ENCODE data around the gene KRTAP13-4. TPM values are rescaled to one million over a fixed set of nuclear protein-coding genes. Genes with fewer than 3 reads are reported as not detected.

KRTAP13-4 gene, protein sequence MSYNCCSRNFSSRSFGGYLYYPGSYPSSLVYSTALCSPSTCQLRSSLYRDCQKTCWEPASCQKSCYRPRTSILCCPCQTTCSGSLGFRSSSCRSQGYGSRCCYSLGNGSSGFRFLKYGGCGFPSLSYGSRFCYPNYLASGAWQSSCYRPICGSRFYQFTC
- polyA plus RNA-seq (2011; rRNA removed) (not detected in 2 replicates), polyA plus RNA-seq (2017; fragmentation: RNase III; extraction: RNeasy Plus Mini Kit Qiagen cat#74134 plus additional on column Dnase treatment) (not detected in 3 replicates), polyA minus RNA-seq (2011; rRNA and poly(A)+ RNA removed) (not detected in 2 replicates)
- polyA plus RNA-seq (2012; cell fraction: cytosol; rRNA removed): not detected in 2 replicates
- not detected in 2 replicates for polyA plus RNA-seq (2012; cell fraction: nucleus; rRNA removed)

DNA sequence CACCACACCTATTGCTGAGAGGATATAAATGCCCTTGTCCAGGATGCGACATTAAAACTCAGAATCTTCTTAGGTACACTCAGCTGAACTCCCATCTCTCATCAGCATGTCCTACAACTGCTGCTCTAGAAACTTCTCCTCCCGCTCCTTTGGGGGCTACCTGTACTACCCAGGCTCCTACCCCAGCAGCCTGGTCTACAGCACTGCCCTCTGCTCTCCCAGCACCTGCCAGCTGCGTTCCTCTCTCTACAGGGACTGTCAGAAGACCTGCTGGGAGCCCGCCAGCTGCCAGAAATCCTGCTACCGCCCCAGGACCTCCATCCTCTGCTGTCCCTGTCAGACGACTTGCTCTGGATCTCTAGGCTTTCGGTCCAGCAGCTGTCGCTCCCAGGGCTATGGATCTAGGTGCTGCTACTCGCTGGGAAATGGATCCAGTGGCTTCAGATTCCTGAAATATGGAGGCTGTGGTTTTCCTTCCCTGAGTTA is at the start of gene KRTAP13-4:
TSS of gene KRTAP13-4 (plus strand) at position 51 of the 486 bp plus-strand sequence. CDS start at position 107, 56 bp downstream.
- WGBS (ENCODE audit: missing lambda C conversion rate): 0% methylated on average over 6 of the region's 9 CpGs
- FAIRE-seq (no peak), ATAC-seq (no peak), DNase-seq (ENCODE audit: low read depth in 1 of 2, low spot score in 1 of 2) (no peak)
- Histone ChIP-seq H3K4me3 (no peak within 1 kb of the TSS), H3K4me1 (no peaks in the 10 kb centered on the region), H3K27ac (no peak within 1 kb of the TSS), H3K4me2 (no peak within 1 kb of the TSS), H3K9me3 (no peaks in the 10 kb centered on the region)
- ChIA-PET CTCF (no interaction called here), POLR2A (no interaction called here)
- TF ChIP-seq, protein P1, sequence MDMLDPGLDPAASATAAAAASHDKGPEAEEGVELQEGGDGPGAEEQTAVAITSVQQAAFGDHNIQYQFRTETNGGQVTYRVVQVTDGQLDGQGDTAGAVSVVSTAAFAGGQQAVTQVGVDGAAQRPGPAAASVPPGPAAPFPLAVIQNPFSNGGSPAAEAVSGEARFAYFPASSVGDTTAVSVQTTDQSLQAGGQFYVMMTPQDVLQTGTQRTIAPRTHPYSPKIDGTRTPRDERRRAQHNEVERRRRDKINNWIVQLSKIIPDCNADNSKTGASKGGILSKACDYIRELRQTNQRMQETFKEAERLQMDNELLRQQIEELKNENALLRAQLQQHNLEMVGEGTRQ (IDR thresholded peaks at IDR 0.05): no peak
- no peak for TF ChIP-seq ZC3H11A (IDR thresholded peaks at IDR 0.05)
- no peak for TF ChIP-seq POLR2A (IDR thresholded peaks at IDR 0.05; ENCODE audit: low read length)
- TF ChIP-seq CEBPB (IDR thresholded peaks at IDR 0.05): no peak
- TF ChIP-seq, protein P2, sequence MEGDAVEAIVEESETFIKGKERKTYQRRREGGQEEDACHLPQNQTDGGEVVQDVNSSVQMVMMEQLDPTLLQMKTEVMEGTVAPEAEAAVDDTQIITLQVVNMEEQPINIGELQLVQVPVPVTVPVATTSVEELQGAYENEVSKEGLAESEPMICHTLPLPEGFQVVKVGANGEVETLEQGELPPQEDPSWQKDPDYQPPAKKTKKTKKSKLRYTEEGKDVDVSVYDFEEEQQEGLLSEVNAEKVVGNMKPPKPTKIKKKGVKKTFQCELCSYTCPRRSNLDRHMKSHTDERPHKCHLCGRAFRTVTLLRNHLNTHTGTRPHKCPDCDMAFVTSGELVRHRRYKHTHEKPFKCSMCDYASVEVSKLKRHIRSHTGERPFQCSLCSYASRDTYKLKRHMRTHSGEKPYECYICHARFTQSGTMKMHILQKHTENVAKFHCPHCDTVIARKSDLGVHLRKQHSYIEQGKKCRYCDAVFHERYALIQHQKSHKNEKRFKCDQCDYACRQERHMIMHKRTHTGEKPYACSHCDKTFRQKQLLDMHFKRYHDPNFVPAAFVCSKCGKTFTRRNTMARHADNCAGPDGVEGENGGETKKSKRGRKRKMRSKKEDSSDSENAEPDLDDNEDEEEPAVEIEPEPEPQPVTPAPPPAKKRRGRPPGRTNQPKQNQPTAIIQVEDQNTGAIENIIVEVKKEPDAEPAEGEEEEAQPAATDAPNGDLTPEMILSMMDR (IDR thresholded peaks at IDR 0.05): no peak
- TF ChIP-seq, protein P3, sequence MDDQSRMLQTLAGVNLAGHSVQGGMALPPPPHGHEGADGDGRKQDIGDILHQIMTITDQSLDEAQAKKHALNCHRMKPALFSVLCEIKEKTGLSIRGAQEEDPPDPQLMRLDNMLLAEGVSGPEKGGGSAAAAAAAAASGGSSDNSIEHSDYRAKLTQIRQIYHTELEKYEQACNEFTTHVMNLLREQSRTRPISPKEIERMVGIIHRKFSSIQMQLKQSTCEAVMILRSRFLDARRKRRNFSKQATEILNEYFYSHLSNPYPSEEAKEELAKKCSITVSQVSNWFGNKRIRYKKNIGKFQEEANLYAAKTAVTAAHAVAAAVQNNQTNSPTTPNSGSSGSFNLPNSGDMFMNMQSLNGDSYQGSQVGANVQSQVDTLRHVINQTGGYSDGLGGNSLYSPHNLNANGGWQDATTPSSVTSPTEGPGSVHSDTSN (IDR thresholded peaks at IDR 0.05): no peak
- no peak for TF ChIP-seq RARB (CRISPR knock-in tag; IDR thresholded peaks at IDR 0.05)
- no peak for TF ChIP-seq SMC3 (IDR thresholded peaks at IDR 0.05)
- no peak for TF ChIP-seq CBX8 (IDR thresholded peaks at IDR 0.05)

DNA sequence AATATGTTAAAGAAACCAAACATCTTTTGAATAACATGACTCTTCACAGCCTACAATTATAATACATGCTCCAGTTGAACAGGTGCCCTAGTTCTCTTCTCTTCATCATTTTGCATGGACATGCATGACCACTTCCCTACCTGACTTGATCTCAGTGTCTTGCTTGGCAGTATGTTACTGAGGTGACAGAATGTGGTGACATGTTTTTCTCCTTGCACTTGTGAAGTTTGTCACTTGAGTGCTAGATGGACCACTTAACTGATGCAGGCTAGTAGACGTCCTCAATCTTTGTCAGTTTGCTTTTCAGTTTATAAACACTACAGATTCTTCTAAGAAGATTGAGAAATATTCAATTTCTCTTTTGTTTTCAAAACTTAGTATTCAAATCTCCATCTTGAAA is 47.8 kb upstream of the KRTAP13-4 start:
- no peak for FAIRE-seq
- no peak for ATAC-seq
- Histone ChIP-seq H3K4me2 (no peak overlapping the region), H3K4me3 (no peak overlapping the region), H3K4me1 (no peaks in the 10 kb centered on the region), H3K27ac (no peak overlapping the region), H3K9me3 (no peaks in the 10 kb centered on the region)
- no peak for DNase-seq (ENCODE audit: low read depth in 1 of 2, low spot score in 1 of 2)
- TF ChIP-seq PHF8 (IDR thresholded peaks at IDR 0.05; ENCODE audit: borderline replicate concordance, low read depth) (no peak), ESRRA (IDR thresholded peaks at IDR 0.05; ENCODE audit: borderline replicate concordance, low read length) (no peak), RARB (CRISPR knock-in tag; IDR thresholded peaks at IDR 0.05) (no peak), MAFK (IDR thresholded peaks at IDR 0.05; ENCODE audit: partially characterized antibody) (no peak), FOXS1 (CRISPR knock-in tag; IDR thresholded peaks at IDR 0.05) (no peak), NR3C1 (IDR thresholded peaks at IDR 0.05) (no peak), CEBPB (IDR thresholded peaks at IDR 0.05) (no peak), SMC3 (IDR thresholded peaks at IDR 0.05) (no peak), MYC (IDR thresholded peaks at IDR 0.05; ENCODE audit: borderline replicate concordance, low read length) (no peak), ZNF302 (CRISPR knock-in tag; IDR thresholded peaks at IDR 0.05) (no peak), BHLHE40 (IDR thresholded peaks at IDR 0.05; ENCODE audit: low read depth, low read length) (no peak), ZFP36 (IDR thresholded peaks at IDR 0.05; ENCODE audit: borderline replicate concordance, partially characterized antibody) (no peak), KDM1A (IDR thresholded peaks at IDR 0.05; ENCODE audit: low read depth) (no peak), KDM5A (IDR thresholded peaks at IDR 0.05) (no peak), TFCP2L1 (CRISPR knock-in tag; IDR thresholded peaks at IDR 0.05) (no peak), GATA3 (IDR thresholded peaks at IDR 0.05; ENCODE audit: borderline replicate concordance) (no peak), TP53 (CRISPR knock-in tag; IDR thresholded peaks at IDR 0.05) (no peak)
- TF ChIP-seq, protein P4, sequence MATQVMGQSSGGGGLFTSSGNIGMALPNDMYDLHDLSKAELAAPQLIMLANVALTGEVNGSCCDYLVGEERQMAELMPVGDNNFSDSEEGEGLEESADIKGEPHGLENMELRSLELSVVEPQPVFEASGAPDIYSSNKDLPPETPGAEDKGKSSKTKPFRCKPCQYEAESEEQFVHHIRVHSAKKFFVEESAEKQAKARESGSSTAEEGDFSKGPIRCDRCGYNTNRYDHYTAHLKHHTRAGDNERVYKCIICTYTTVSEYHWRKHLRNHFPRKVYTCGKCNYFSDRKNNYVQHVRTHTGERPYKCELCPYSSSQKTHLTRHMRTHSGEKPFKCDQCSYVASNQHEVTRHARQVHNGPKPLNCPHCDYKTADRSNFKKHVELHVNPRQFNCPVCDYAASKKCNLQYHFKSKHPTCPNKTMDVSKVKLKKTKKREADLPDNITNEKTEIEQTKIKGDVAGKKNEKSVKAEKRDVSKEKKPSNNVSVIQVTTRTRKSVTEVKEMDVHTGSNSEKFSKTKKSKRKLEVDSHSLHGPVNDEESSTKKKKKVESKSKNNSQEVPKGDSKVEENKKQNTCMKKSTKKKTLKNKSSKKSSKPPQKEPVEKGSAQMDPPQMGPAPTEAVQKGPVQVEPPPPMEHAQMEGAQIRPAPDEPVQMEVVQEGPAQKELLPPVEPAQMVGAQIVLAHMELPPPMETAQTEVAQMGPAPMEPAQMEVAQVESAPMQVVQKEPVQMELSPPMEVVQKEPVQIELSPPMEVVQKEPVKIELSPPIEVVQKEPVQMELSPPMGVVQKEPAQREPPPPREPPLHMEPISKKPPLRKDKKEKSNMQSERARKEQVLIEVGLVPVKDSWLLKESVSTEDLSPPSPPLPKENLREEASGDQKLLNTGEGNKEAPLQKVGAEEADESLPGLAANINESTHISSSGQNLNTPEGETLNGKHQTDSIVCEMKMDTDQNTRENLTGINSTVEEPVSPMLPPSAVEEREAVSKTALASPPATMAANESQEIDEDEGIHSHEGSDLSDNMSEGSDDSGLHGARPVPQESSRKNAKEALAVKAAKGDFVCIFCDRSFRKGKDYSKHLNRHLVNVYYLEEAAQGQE (IDR thresholded peaks at IDR 0.05): no peak
- WGBS (ENCODE audit: missing lambda C conversion rate): 10% methylated on average over 1 of the region's 1 CpG
- ChIA-PET CTCF (no interaction called here), POLR2A (no interaction called here)
